NK-92 (cell line): ENCODE measurements around the gene SLC2A1.

ENCODE experiments used
- DNase-seq: peaks from one replicate; lab custom pipeline; 2025; ENCODE audit not compliant: unreplicated experiment; lab: John Stamatoyannopoulos, UW

SLC2A1 gene

GRCh38 chr1:42958488-42959319, at the start of gene SLC2A1:
SLC2A1 (minus strand) TSS chr1:42958868; CDS start chr1:42958651, 217 bp downstream.
- peak; percentile 63 for DNase-seq

GRCh38 chr1:43007377-43008114, 48.9 kb upstream of the SLC2A1 start:
- DNase-seq: no peak

- DNase-seq: no peak
Measured at GRCh38 chr1:43005460-43006361, 47.0 kb upstream of the SLC2A1 start.

GRCh38 chr1:43004587-43005459, 46.2 kb upstream of the SLC2A1 start:
- no peak for DNase-seq

GRCh38 chr1:43002766-43003165, 44.1 kb upstream of the SLC2A1 start:
- DNase-seq: no peak

GRCh38 chr1:43002116-43002515, 43.4 kb upstream of the SLC2A1 start:
- no peak for DNase-seq

- DNase-seq: no peak
Measured at GRCh38 chr1:43001434-43001833, 42.8 kb upstream of the SLC2A1 start.

- DNase-seq: no peak
Measured at GRCh38 chr1:43000271-43000670, 41.6 kb upstream of the SLC2A1 start.

GRCh38 chr1:42999308-42999707, 40.6 kb upstream of the SLC2A1 start:
- no peak for DNase-seq

- DNase-seq: no peak
Measured at GRCh38 chr1:42998386-42998785, 39.7 kb upstream of the SLC2A1 start.

- DNase-seq: no peak
Measured at GRCh38 chr1:42996384-42996970, 37.8 kb upstream of the SLC2A1 start.

- DNase-seq: no peak
Measured at GRCh38 chr1:42993502-42994136, 35.0 kb upstream of the SLC2A1 start.

- DNase-seq: no peak
Measured at GRCh38 chr1:42992054-42992571, 33.4 kb upstream of the SLC2A1 start.

GRCh38 chr1:42990757-42991346, 32.2 kb upstream of the SLC2A1 start:
- no peak for DNase-seq

GRCh38 chr1:42983693-42984092, 25.0 kb upstream of the SLC2A1 start:
- no peak for DNase-seq

- no peak for DNase-seq
Measured at GRCh38 chr1:42983253-42983652, 24.6 kb upstream of the SLC2A1 start.

- no peak for DNase-seq
Measured at GRCh38 chr1:42982641-42983040, 24.0 kb upstream of the SLC2A1 start.

- no peak for DNase-seq
Measured at GRCh38 chr1:42981871-42982270, 23.2 kb upstream of the SLC2A1 start.
